Activated B cell treated with CpG ODN at 0.5 μM for 24 hours (primary cell): ENCODE results near the gene PRSS35. TPM values are rescaled to one million over a fixed set of nuclear protein-coding genes. Genes with fewer than 3 reads are reported as not detected.

ENCODE experiments used
- ATAC-seq: fragments of 200-7000 bp; cut with Tn5 transposase; one replicate; pipeline ENCODE4 v1.10.0; 2021; ENCODE audit warnings: low read depth, mild to moderate bottlenecking, moderate library complexity
- CTCF ChIA-PET: fragments of 350-600 bp; sonication (Branson Sonifier 250); formaldehyde crosslinking; loops from one replicate; lab custom pipeline; 2021; ENCODE audit warnings: antibody characterized with exemption; lab: Charles Lee
- POLR2A ChIA-PET: fragments of 350-600 bp; sonication (Branson Sonifier 250); formaldehyde crosslinking; loops from one replicate; lab custom pipeline; 2021; ENCODE audit warnings: antibody characterized with exemption; lab: Charles Lee
- DNase-seq: peaks from one replicate; pipeline ENCODE4 v3.0.0; 2022
- H3K27ac Mint-ChIP-seq: one replicate; pipeline ENCODE4 v1.8.0; 2020; ENCODE audit warnings: mixed read lengths
- H3K27me3 Mint-ChIP-seq: one replicate; pipeline ENCODE4 v1.8.0; 2021; ENCODE audit warnings: mixed read lengths
- H3K36me3 Mint-ChIP-seq: one replicate; pipeline ENCODE4 v1.8.0; 2021; ENCODE audit warnings: low read depth, mixed read lengths
- H3K4me1 Mint-ChIP-seq: one replicate; pipeline ENCODE4 v1.8.0; 2021; ENCODE audit warnings: mixed read lengths
- H3K4me3 Mint-ChIP-seq: one replicate; pipeline ENCODE4 v1.8.0; 2020; ENCODE audit warnings: mild to moderate bottlenecking, mixed read lengths
- H3K9me3 Mint-ChIP-seq: one replicate; pipeline ENCODE4 v1.8.0; 2020; ENCODE audit warnings: mixed read lengths
- CTCF ChIP-seq: fragments of 200-600 bp; IDR thresholded peaks from one replicate; pipeline ENCODE4 v1.8.0; 2022; ENCODE audit warnings: antibody characterized with exemption, mild to moderate bottlenecking
- intact Hi-C: fragments of 100-400 bp; cut with micrococcal nuclease; formaldehyde crosslinking; loops from one replicate; pipeline ENCODE4 v1.15.1; 2024
- total RNA-seq: library from RNA; stranded (reverse); gene quantifications from 2 replicates; pipeline ENCODE4 v1.2.3, GENCODE V29; 2022

Gene PRSS35
- total RNA-seq, 1 donor from 2014 or later: not detected

GRCh38 chr6:83470001-83470400 lies 42.3 kb upstream of the PRSS35 start:
- H3K27me3 Mint-ChIP-seq: no peaks in the 10 kb centered on the region
- no peaks in the 10 kb centered on the region for H3K9me3 Mint-ChIP-seq
- H3K36me3 Mint-ChIP-seq: no peaks in the 10 kb centered on the region
- intact Hi-C loops: no loop called here
- ChIA-PET POLR2A (no interaction called here), CTCF (no interaction called here)
- TF ChIP-seq CTCF: no peak
- DNase-seq (no peak), ATAC-seq (no peak)
- no peaks in the 10 kb centered on the region for H3K4me1 Mint-ChIP-seq
- no peak overlapping the region for H3K27ac Mint-ChIP-seq
- H3K4me3 Mint-ChIP-seq: no peak overlapping the region

GRCh38 chr6:83470587-83470986 lies 41.7 kb upstream of the PRSS35 start:
- Mint-ChIP-seq H3K36me3 (no peaks in the 10 kb centered on the region), H3K9me3 (no peaks in the 10 kb centered on the region), H3K27me3 (no peaks in the 10 kb centered on the region), H3K4me3 (no peak overlapping the region), H3K27ac (no peak overlapping the region), H3K4me1 (no peaks in the 10 kb centered on the region)
- POLR2A ChIA-PET: no interaction called here
- CTCF ChIA-PET: no interaction called here
- intact Hi-C loops: no loop called here
- DNase-seq: no peak
- ATAC-seq: no peak
- no peak for TF ChIP-seq CTCF

DNA sequence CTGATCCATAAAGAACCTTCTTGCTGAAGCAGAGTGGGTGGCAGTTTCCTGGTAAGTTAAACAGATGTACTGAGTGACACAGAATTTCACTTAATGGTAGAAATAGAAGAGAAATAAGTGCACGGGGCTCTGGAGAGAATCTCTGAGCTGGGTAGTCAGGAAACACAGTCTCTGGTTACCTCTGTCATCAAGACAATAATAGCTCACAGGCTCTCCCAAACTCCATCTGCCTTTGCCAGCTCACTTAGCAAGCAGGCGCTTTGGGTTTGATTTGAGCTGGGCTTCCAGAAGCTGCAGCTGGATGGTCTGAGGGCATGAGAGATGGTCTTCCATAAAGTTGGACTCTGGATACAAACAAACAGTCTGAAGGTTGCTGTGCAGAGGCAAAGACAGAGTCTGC lies 39.6 kb upstream of the PRSS35 start:
- DNase-seq: no peak
- no peak for ATAC-seq
- no peak for TF ChIP-seq CTCF
- H3K4me3 Mint-ChIP-seq: no peak overlapping the region
- H3K36me3 Mint-ChIP-seq: no peaks in the 10 kb centered on the region
- H3K27ac Mint-ChIP-seq: no peak overlapping the region
- POLR2A ChIA-PET: no interaction called here
- H3K27me3 Mint-ChIP-seq: no peaks in the 10 kb centered on the region
- CTCF ChIA-PET: no interaction called here
- H3K9me3 Mint-ChIP-seq: no peaks in the 10 kb centered on the region
- H3K4me1 Mint-ChIP-seq: no peaks in the 10 kb centered on the region
- intact Hi-C loops: no loop called here

GRCh38 chr6:83474309-83474708 lies 38.0 kb upstream of the PRSS35 start:
- no peak for ATAC-seq

DNA sequence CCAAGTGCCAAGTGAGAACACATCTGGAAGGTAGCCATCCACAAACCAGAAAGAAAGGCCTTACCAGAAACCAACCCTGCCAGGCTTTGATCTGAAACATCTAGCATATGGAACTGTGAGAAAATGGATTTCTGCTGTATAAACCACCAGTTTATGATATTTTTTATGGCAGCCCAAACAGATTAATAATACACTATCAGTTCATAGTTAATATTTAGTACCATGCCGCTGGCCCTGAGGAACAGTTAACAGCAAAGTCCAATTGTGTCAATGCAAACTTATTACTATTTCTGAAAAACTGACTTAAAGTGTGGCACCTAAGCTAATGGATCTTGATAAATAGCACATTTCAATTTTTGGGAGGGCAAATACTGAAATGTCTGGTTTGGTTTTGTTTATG lies 35.4 kb upstream of the PRSS35 start:
- H3K4me1 Mint-ChIP-seq: no peaks in the 10 kb centered on the region
- no peak overlapping the region for H3K4me3 Mint-ChIP-seq
- intact Hi-C loops: no loop called here
- TF ChIP-seq CTCF: no peak
- no peaks in the 10 kb centered on the region for H3K36me3 Mint-ChIP-seq
- no peaks in the 10 kb centered on the region for H3K9me3 Mint-ChIP-seq
- DNase-seq (no peak), ATAC-seq (no peak)
- POLR2A ChIA-PET: no interaction called here
- peaks cover 3% of the 10 kb centered on the region for H3K27me3 Mint-ChIP-seq
- CTCF ChIA-PET: no interaction called here
- no peak overlapping the region for H3K27ac Mint-ChIP-seq

More at GRCh38 chr6:83474309-83474708, 38.0 kb upstream of the PRSS35 start:
- no peaks in the 10 kb centered on the region for H3K36me3 Mint-ChIP-seq
- no peak overlapping the region for H3K4me3 Mint-ChIP-seq
- intact Hi-C loops: no loop called here
- no peak for DNase-seq
- TF ChIP-seq CTCF: no peak
- no peak overlapping the region for H3K27ac Mint-ChIP-seq
- H3K9me3 Mint-ChIP-seq: no peaks in the 10 kb centered on the region
- H3K4me1 Mint-ChIP-seq: no peaks in the 10 kb centered on the region
- ChIA-PET CTCF (no interaction called here), POLR2A (no interaction called here)
- H3K27me3 Mint-ChIP-seq: no peaks in the 10 kb centered on the region
